ENCODE measurements around the gene DNAH14. TPM values are rescaled to one million over a fixed set of nuclear protein-coding genes. Genes with fewer than 3 reads are reported as not detected.
"Not testable (repeated sequence)": the region's sequence is repeated elsewhere in the genome, so short reads cannot be mapped to it uniquely, and the experiment has no call there.

The DNAH14 gene
- polyA plus RNA-seq, 4 donors: 15.2 to 21.3 (median 17.4) TPM

GRCh38 chr1:224920930-224921329 lies 8.5 kb upstream of the DNAH14 start:
- no peak for DNase-seq (ENCODE audit: low read depth in 4 of 4, low spot score in 3 of 4)

- no peak for DNase-seq (ENCODE audit: low read depth in 4 of 4, low spot score in 3 of 4)
Measured at GRCh38 chr1:224921354-224921753, 8.1 kb upstream of the DNAH14 start.

GRCh38 chr1:224922404-224923164 lies 6.9 kb upstream of the DNAH14 start:
- DNase-seq (ENCODE audit: low read depth in 4 of 4, low spot score in 3 of 4): no peak

- DNase-seq (ENCODE audit: low read depth in 4 of 4, low spot score in 3 of 4): no peak
Measured at GRCh38 chr1:224923726-224924125, 5.7 kb upstream of the DNAH14 start.

- DNase-seq (ENCODE audit: low read depth in 4 of 4, low spot score in 3 of 4): not testable (repeated sequence)
Measured at GRCh38 chr1:224927631-224928030, 1.8 kb upstream of the DNAH14 start.

- no peak for DNase-seq (ENCODE audit: low read depth in 4 of 4, low spot score in 3 of 4)
Measured at GRCh38 chr1:224928906-224929305, 569 bp upstream of the DNAH14 start.

- DNase-seq (ENCODE audit: low read depth in 4 of 4, low spot score in 3 of 4): no peak
Measured at GRCh38 chr1:224931605-224932004, 2.1 kb downstream of the DNAH14 start.

GRCh38 chr1:224932607-224933249 lies 3.3 kb downstream of the DNAH14 start:
- no peak for DNase-seq (ENCODE audit: low read depth in 4 of 4, low spot score in 3 of 4)

GRCh38 chr1:224933584-224933983 lies 4.1 kb downstream of the DNAH14 start:
- no peak for DNase-seq (ENCODE audit: low read depth in 4 of 4, low spot score in 3 of 4)

- DNase-seq (ENCODE audit: low read depth in 4 of 4, low spot score in 3 of 4): no peak
Measured at GRCh38 chr1:224938652-224939051, 9.2 kb downstream of the DNAH14 start.

GRCh38 chr1:224939844-224940425 lies 10.5 kb downstream of the DNAH14 start:
- no peak for DNase-seq (ENCODE audit: low read depth in 4 of 4, low spot score in 3 of 4)

GRCh38 chr1:224940735-224941134 lies 11.3 kb downstream of the DNAH14 start:
- not testable (repeated sequence) for DNase-seq (ENCODE audit: low read depth in 4 of 4, low spot score in 3 of 4)

- not testable (repeated sequence) for DNase-seq (ENCODE audit: low read depth in 4 of 4, low spot score in 3 of 4)
Measured at GRCh38 chr1:224945651-224946348, 16.3 kb downstream of the DNAH14 start.

GRCh38 chr1:224946349-224946691 lies 16.8 kb downstream of the DNAH14 start:
- DNase-seq (ENCODE audit: low read depth in 4 of 4, low spot score in 3 of 4): not testable (repeated sequence)

- no peak for DNase-seq (ENCODE audit: low read depth in 4 of 4, low spot score in 3 of 4)
Measured at GRCh38 chr1:224957696-224958095, 28.2 kb downstream of the DNAH14 start.

- DNase-seq (ENCODE audit: low read depth in 4 of 4, low spot score in 3 of 4): no peak
Measured at GRCh38 chr1:224958490-224958889, 29.0 kb downstream of the DNAH14 start.

GRCh38 chr1:224959115-224959514 lies 29.6 kb downstream of the DNAH14 start:
- no peak for DNase-seq (ENCODE audit: low read depth in 4 of 4, low spot score in 3 of 4)

GRCh38 chr1:224959656-224960055 lies 30.2 kb downstream of the DNAH14 start:
- no peak for DNase-seq (ENCODE audit: low read depth in 4 of 4, low spot score in 3 of 4)

- DNase-seq (ENCODE audit: low read depth in 4 of 4, low spot score in 3 of 4): no peak
Measured at GRCh38 chr1:224980181-224980580, 50.7 kb downstream of the DNAH14 start.

- not testable (repeated sequence) for DNase-seq (ENCODE audit: low read depth in 4 of 4, low spot score in 3 of 4)
Measured at GRCh38 chr1:224981922-224982354, 52.5 kb downstream of the DNAH14 start.

GRCh38 chr1:224988042-224988441 lies 58.6 kb downstream of the DNAH14 start:
- no peak for DNase-seq (ENCODE audit: low read depth in 4 of 4, low spot score in 3 of 4)

Measured in left renal pelvis (tissue), 4 donors.